Measurements from ENCODE around the gene OPHN1. TPM values are rescaled to one million over a fixed set of nuclear protein-coding genes. Genes with fewer than 3 reads are reported as not detected.
A peak's percentile ranks its signal among the peaks of the same experiment; 100 is the strongest.
"Not testable (repeated sequence)": the region's sequence is repeated elsewhere in the genome, so short reads cannot be mapped to it uniquely, and the experiment has no call there.

OPHN1 gene
- polyA plus RNA-seq, 1 donor from 2014 or later, result not detected

DNA sequence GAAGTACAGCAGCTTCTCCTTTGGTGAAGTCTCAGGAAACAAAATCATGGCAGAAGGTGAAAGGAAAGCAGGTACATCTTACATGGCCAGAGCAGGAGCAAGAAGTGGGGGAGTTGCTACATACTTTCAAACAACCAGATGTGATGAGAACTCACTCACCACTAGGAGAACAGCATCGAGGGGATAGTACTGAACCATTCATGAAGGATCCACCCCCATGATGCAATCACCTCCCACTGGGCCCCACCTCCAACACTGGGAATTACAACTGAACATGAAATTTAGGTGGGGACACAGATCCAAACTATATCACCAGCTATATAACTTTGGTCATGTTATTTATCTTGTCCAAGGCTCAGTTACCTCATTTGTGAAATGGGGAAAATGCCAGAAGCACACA lies 159.4 kb downstream of the OPHN1 start:
- no peaks in the 10 kb centered on the region for H3K36me3 Mint-ChIP-seq
- H3K4me1 Mint-ChIP-seq, result no peaks in the 10 kb centered on the region
- H3K9me3 Mint-ChIP-seq, result no peaks in the 10 kb centered on the region
- peak overlapping the region in 1 of 4 donors; percentile 2 for H3K4me3 Mint-ChIP-seq
- H3K27ac Mint-ChIP-seq, result no peak overlapping the region
- no peaks in the 10 kb centered on the region for H3K27me3 Mint-ChIP-seq

DNA sequence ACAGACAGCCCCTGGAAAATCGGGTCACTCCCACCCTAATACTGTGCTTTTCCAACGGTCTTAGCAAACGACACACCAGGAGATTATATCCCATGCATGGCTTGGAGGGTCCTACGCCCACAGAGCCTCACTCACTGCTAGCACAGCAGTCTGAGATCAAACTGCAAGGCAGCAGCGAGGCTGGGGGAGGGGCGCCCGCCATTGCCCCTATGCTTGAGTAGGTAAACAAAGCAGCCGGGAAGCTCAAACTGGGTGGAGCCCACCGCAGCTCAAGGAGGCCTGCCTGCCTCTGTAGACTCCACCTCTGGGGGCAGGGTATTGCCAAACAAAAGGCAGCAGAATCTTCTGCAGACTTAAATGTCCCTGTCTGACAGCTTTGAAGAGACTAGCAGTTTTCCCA lies 168.5 kb downstream of the OPHN1 start:
- not testable (repeated sequence) for H3K4me3 Mint-ChIP-seq, H3K27ac Mint-ChIP-seq, H3K27me3 Mint-ChIP-seq, H3K36me3 Mint-ChIP-seq, H3K4me1 Mint-ChIP-seq, H3K9me3 Mint-ChIP-seq

DNA sequence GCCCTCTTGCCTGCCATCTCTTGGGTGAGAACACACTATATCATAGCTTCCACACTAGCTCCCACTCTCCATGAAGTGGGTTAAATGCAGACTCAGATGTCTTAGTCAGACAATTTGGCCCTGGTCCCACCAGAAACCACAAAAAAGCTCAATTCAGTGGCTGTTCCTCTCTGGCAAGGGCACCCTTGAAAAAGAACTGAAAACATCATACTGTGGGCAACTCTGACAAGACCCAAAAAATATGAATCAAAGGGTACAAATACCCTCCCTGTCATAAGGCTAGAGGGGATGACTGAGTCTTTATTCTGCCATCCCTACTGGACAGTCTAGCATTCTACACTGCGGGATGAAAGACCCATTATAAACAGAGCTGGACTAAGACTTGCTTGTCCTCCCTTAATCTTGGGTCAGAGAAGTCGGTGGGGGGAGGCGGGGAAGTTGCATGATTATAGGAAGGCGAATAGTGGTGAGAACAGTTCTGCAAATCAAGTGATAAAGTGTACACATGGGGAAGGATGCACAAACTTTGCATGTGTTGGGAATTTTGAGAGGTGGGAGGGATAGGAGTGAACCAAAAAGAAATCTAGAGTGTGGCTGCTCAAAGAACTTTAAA lies 172.1 kb downstream of the OPHN1 start:
- Mint-ChIP-seq H3K27ac (no peak overlapping the region), H3K4me1 (no peaks in the 10 kb centered on the region), H3K9me3 (peaks cover 0 to 5% (median 1%) of the 10 kb centered on the region in 3 donors), H3K27me3 (peaks cover 6% of the 10 kb centered on the region), H3K4me3 (no peak overlapping the region), H3K36me3 (no peaks in the 10 kb centered on the region)

DNA sequence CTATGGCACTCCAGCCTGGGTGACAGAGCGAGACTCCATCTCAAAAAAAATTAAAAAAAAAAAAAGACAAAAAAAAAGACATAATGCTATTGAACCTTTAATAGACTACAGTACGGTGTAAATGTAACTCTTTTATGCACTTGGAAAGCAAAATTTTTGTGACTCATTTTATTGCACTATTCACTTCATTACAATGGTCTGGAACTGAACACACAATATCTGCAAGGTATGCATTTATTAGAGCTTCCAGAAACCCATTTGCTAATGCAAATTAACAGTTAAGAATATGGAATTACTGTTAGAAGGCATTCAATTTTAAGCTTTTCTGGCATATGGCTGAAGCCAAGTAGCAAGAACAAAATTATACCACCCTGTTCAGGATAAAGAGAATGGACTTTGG lies 176.3 kb downstream of the OPHN1 start:
- H3K27me3 Mint-ChIP-seq, result peaks cover 3% of the 10 kb centered on the region
- peaks cover 0 to 5% (median 0%) of the 10 kb centered on the region in 3 donors for H3K9me3 Mint-ChIP-seq

DNA sequence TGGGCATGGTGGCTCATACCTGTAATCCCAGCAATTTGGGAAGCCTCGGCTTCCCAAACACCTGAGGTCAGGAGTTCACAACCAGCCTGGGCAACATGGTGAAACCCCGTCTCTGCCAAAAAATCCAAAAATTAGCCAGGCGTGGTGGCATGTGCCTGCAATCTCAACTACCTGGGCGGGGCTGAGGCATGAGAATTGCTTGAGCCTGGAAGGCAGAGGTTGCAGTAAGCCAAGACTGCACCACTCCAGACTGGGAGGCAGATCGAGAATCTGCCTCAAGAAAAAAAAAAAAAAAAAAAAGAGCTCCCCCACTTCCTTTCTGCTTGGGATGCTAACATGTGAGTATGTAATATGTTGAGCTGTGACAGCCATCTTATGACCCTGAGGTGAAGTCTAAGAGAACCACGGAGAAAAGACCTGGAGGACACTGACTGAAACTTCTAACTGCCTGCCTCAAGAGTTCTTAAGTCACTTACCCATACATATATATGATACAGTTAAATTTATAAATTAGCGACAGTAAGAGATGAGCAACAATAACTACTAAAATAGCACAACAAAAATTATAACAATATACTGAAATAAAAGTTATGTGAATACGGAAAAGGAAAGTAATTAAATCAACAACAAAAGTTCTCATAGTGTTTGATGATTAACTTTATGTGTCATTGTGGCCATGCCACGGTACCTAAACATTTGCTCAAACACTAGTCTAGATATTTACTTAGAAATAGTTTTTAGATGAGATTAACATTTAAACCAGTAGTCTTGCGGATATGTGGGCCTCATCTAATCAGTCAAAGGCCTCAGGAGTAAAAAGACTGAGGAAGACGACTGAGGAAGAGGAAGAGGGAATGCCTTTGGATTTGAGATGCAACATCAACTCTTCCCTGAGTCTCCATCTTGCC lies 178.3 kb downstream of the OPHN1 start:
- H3K4me1 Mint-ChIP-seq, result no peaks in the 10 kb centered on the region
- no peak overlapping the region for H3K4me3 Mint-ChIP-seq
- peak overlapping the region in 1 of 3 donors; percentile 3 for H3K27ac Mint-ChIP-seq
- peaks cover 0 to 4% (median 0%) of the 10 kb centered on the region in 3 donors for H3K9me3 Mint-ChIP-seq
- no peaks in the 10 kb centered on the region for H3K36me3 Mint-ChIP-seq
- H3K27me3 Mint-ChIP-seq, result no peaks in the 10 kb centered on the region

More for the DNA sequence above, 176.3 kb downstream of the OPHN1 start:
- no peaks in the 10 kb centered on the region for H3K36me3 Mint-ChIP-seq
- no peak overlapping the region for H3K4me3 Mint-ChIP-seq
- H3K4me1 Mint-ChIP-seq, result no peaks in the 10 kb centered on the region
- no peak overlapping the region for H3K27ac Mint-ChIP-seq

DNA sequence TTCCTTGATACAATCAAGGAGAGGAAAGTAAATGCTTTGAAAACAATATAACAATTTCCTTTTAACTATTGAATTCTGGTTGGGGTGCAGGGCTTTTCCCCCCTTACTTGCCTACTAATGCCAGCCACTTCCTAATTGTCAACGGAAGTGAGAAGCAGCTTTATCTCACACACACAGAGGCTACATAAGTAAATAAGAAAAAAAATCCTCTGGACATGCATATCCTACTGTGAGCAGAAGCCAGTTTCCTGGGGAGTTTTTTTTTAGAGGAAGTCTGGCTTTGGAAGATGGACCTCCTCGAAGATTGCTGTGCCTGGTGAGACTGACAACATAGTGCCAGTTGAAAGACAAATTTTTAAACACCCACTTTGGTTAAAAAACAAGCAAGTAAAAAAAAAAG lies 180.6 kb downstream of the OPHN1 start:
- H3K27ac Mint-ChIP-seq, result no peak overlapping the region
- peaks cover 0 to 2% (median 0%) of the 10 kb centered on the region in 3 donors for H3K9me3 Mint-ChIP-seq
- H3K27me3 Mint-ChIP-seq, result no peaks in the 10 kb centered on the region
- no peaks in the 10 kb centered on the region for H3K4me1 Mint-ChIP-seq
- H3K36me3 Mint-ChIP-seq, result no peaks in the 10 kb centered on the region
- no peak overlapping the region for H3K4me3 Mint-ChIP-seq

DNA sequence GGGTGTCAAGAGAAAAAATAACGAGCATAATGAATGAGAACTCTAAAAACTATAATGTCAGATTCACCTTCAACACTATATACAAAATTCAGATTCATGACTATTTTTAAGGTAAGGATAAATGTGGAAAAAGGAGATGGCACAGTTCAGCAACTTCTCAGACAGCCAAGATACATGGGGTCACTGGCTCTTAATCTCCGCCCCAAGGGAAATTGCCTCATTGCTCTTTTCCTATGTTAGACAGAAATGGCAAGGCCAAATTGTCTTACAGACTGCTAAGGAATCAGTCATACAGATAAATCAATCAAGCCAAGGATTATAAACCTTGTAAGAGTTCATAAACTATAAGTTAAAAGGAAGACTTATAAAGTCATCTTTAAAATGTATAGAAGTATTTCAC lies 183.4 kb downstream of the OPHN1 start:
- no peaks in the 10 kb centered on the region for H3K36me3 Mint-ChIP-seq
- H3K27me3 Mint-ChIP-seq, result no peaks in the 10 kb centered on the region
- no peaks in the 10 kb centered on the region for H3K9me3 Mint-ChIP-seq
- H3K4me1 Mint-ChIP-seq, result no peaks in the 10 kb centered on the region
- no peak overlapping the region for H3K4me3 Mint-ChIP-seq
- H3K27ac Mint-ChIP-seq, result no peak overlapping the region

DNA sequence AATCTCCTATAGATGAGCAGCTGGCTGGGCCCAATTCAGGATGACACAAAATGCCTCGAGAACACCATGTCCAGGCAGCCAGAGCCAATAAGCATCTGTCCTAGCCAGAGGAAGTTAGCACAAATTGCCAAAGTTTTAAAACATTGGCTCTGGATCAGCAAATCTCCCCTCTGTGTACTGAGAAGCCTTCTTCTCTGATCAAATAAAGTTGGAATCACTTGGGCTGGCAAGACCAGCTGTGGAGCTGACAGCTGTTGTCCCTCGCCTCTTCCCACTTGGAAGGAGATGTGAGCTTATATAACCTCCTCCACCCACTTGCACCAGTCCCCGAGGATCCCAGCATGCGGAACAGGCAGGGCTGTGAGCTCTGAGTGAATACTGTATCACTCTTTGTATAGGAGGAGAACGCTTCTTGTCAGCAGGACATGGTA lies 183.9 kb downstream of the OPHN1 start:
- no peaks in the 10 kb centered on the region for H3K36me3 Mint-ChIP-seq
- no peak overlapping the region for H3K4me3 Mint-ChIP-seq
- no peaks in the 10 kb centered on the region for H3K27me3 Mint-ChIP-seq
- H3K9me3 Mint-ChIP-seq, result no peaks in the 10 kb centered on the region
- no peaks in the 10 kb centered on the region for H3K4me1 Mint-ChIP-seq
- H3K27ac Mint-ChIP-seq, result no peak overlapping the region

DNA sequence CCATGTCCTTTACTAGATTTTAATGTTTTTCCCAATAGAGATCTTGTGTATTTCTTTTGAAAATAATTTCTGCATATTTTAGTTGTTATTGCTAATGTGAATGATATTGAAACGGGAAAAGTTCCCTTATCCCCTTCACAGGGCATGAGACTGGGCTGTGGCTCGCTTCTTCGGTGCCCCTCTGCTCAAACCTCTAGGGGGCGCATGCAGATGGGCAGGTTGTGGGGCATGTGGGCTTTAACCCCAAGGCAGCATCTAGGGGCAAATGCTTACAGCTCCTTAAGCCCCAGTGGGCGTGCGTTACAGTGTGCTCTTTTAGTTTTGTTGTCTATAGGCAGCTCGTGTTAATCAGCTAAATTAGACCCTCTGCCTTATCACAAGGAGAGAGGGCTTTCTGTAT lies 194.7 kb downstream of the OPHN1 start:
- Mint-ChIP-seq H3K4me3 (no peak overlapping the region), H3K9me3 (no peaks in the 10 kb centered on the region), H3K27me3 (no peaks in the 10 kb centered on the region), H3K36me3 (no peaks in the 10 kb centered on the region), H3K27ac (no peak overlapping the region), H3K4me1 (no peaks in the 10 kb centered on the region)

DNA sequence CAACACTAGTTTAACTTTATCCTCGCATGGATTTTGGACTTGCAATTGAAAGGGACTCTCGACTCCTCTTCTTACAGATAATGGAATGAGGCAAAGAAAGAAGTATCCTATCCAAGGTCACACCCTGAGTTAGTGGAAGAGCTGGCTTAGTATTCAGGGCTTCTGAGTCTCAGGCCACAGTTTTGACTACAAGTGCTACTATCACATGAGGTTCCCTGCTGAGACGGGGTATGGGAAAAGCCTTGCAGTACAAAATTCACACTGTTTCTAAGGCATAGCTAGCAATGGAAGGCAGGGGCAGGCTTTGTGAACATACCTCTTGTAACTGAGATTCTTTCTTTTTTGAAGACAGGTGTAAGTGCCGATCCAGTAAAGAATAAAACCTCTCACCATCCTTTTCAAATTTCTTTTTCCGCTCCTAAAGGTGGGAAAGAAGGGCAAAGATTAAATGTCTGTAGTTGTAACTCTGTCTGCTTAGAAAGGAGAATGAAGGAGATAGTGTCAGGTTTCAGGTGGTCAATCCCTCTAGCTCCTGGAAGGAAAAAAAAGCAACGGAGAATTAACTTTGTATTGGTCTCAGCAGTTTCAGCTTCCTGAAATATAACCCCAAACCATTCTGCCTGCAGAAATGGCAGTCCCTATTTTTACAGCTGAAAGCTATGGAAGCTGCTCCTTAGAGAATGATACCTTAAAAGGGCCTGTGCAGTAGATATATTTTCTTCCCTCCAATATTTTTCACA lies 199.0 kb downstream of the OPHN1 start:
- Mint-ChIP-seq H3K9me3 (no peaks in the 10 kb centered on the region), H3K4me1 (no peaks in the 10 kb centered on the region), H3K27ac (no peak overlapping the region), H3K4me3 (no peak overlapping the region), H3K36me3 (no peaks in the 10 kb centered on the region), H3K27me3 (no peaks in the 10 kb centered on the region)

DNA sequence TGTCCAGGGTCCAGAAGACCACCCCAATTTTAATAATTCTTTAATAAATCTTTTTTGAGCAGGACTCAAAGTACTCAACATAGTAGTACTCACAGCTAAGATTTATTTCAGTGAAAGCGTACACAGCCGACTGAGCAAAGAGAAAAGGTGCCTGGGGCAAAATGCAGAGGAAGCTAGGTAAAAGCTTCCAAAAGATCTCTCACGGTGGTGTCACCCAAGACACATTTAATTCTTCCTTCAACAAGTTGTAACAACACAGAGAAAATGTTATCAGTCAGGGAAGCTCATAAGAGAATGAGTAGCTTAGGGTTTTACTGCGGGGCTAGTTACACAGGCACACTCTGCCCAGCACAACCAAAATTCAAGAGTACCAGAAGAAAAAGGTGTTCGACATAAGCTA lies 201.1 kb downstream of the OPHN1 start:
- Mint-ChIP-seq H3K4me3 (no peak overlapping the region), H3K4me1 (peaks cover 0 to 1% (median 0%) of the 10 kb centered on the region in 3 donors), H3K27ac (no peak overlapping the region), H3K27me3 (no peaks in the 10 kb centered on the region), H3K9me3 (peaks cover 0 to 2% (median 0%) of the 10 kb centered on the region in 3 donors), H3K36me3 (no peaks in the 10 kb centered on the region)

DNA sequence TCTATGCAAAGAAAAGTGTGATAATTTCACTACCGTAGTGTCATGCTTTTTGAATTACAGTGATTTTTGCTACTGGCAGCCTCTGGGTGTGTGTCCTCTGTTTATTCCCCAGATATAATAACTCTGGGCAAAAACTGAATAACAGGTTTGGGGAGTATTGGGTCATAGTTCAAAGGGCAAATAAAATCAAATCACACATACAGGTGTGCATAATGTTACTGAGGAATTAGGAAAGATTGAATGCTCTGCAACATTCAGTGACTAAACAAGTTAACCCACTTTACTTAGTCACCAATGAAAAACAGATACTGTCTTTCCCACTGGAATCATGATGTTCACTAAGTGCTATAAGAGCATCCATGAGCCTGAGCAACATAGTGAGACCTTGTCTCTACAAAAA lies 224.3 kb downstream of the OPHN1 start:
- H3K36me3 Mint-ChIP-seq, result peaks cover 2% of the 10 kb centered on the region
- peaks cover 6% of the 10 kb centered on the region for H3K27me3 Mint-ChIP-seq
- H3K4me1 Mint-ChIP-seq, result no peaks in the 10 kb centered on the region
- no peak overlapping the region for H3K27ac Mint-ChIP-seq
- peaks cover 0 to 2% (median 0%) of the 10 kb centered on the region in 3 donors for H3K9me3 Mint-ChIP-seq
- H3K4me3 Mint-ChIP-seq, result no peak overlapping the region

DNA sequence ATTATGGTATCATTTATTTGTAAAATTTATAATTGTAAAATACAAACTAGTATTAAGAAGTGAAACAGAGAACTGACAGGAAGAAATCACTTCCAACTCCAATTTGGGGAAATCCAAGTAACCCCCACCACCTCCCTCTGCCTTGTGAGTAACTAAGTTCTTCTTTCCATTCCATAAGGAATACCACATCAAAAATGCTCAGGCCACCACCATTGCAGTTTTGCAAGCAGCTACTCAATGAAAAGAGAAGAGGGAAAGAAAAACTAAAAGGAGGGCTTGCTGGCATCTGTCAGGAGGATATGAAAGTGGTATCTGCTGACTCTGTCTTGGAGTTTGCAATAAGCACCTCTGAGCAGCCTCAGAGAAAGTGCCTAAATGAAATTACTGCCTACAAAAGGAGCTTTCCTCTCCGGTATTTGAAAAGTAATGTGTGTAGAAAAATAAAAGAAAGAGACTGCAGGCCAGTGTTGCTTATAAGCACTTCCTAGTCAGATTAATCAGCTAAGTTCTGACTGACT lies 228.7 kb downstream of the OPHN1 start:
- H3K9me3 Mint-ChIP-seq, result peaks cover 0 to 2% (median 0%) of the 10 kb centered on the region in 3 donors
- no peaks in the 10 kb centered on the region for H3K27me3 Mint-ChIP-seq
- no peak overlapping the region for H3K4me3 Mint-ChIP-seq
- peaks cover 4% of the 10 kb centered on the region for H3K36me3 Mint-ChIP-seq
- H3K4me1 Mint-ChIP-seq, result no peaks in the 10 kb centered on the region
- H3K27ac Mint-ChIP-seq, result no peak overlapping the region

DNA sequence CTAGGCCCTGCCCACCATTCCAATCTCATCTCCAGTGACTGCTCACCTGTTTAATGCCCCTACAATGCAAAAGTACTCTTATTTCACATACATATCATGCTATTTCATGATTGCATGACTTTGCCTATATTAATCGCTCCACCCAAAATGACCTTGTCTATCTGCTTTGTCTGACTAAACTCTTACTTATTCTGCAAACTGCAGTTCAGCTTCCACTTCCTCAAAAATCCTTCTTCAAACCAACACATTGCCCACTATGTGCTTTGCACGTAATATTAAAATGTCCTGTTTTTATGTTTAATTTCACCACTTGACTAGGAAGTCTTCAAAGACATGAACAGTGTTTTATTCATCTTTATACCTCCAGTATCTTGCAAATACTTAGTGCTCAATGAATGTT lies 229.6 kb downstream of the OPHN1 start:
- H3K36me3 Mint-ChIP-seq, result peaks cover 4% of the 10 kb centered on the region
- H3K27me3 Mint-ChIP-seq, result no peaks in the 10 kb centered on the region
- H3K4me3 Mint-ChIP-seq, result no peak overlapping the region
- H3K27ac Mint-ChIP-seq, result no peak overlapping the region
- peaks cover 0 to 2% (median 0%) of the 10 kb centered on the region in 3 donors for H3K9me3 Mint-ChIP-seq
- H3K4me1 Mint-ChIP-seq, result no peaks in the 10 kb centered on the region

DNA sequence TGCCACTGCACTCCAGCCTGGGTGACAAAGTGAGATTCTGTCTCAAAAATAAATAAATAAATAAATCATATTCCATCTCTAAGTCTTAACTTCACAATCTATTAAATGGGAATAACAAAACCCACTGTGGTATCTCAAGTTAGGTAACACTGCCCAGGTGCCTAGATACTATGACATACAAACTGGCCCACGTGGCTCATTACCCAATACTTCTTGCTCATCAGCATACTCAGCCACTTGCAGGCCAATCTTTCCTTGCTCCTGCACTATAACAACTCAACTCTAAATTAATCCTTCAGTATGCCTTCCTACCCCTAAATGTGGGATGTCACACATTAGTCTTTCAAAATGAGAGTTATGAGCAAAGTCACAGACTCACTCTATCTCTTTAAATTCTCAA lies 230.1 kb downstream of the OPHN1 start:
- Mint-ChIP-seq H3K4me1 (no peaks in the 10 kb centered on the region), H3K4me3 (no peak overlapping the region), H3K27ac (no peak overlapping the region), H3K9me3 (peaks cover 0 to 2% (median 0%) of the 10 kb centered on the region in 3 donors), H3K36me3 (peaks cover 4% of the 10 kb centered on the region), H3K27me3 (no peaks in the 10 kb centered on the region)
